Type B pancreatic cell (in vitro differentiated cells): ENCODE measurements around the gene ACER3. TPM values are rescaled to one million over a fixed set of nuclear protein-coding genes. Genes with fewer than 3 reads are reported as not detected.
A peak's percentile ranks its signal among the peaks of the same experiment; 100 is the strongest.

ENCODE experiments used
- DNase-seq: peaks from one replicate; pipeline ENCODE4 v3.0.0; 2021; ENCODE audit warnings: mixed read lengths; ENCODE audit not compliant: unreplicated experiment; ENCODE audit errors: extremely low spot score
- H3K27ac Mint-ChIP-seq: 2 replicates; pipeline ENCODE4 v1.8.0; 2021; ENCODE audit warnings: mild to moderate bottlenecking, mixed read lengths
- H3K27me3 Mint-ChIP-seq: 2 replicates; pipeline ENCODE4 v1.8.0; 2021; ENCODE audit warnings: mixed read lengths
- H3K36me3 Mint-ChIP-seq: 2 replicates; pipeline ENCODE4 v1.8.0; 2021; ENCODE audit warnings: mixed read lengths
- H3K4me1 Mint-ChIP-seq: one replicate; pipeline ENCODE4 v1.8.0; 2021; ENCODE audit warnings: mixed read lengths; ENCODE audit not compliant: unreplicated experiment
- H3K4me3 Mint-ChIP-seq: 2 replicates; pipeline ENCODE4 v1.8.0; 2021; ENCODE audit warnings: mild to moderate bottlenecking, mixed read lengths
- H3K9me3 Mint-ChIP-seq: 2 replicates; pipeline ENCODE4 v1.8.0; 2021; ENCODE audit warnings: mixed read lengths
- CTCF ChIP-seq: fragments of 200-600 bp; sonication (generic); conservative IDR thresholded peaks from 2 replicates; pipeline ENCODE4 v1.5.0; 2021; ENCODE audit warnings: antibody characterized with exemption, mild to moderate bottlenecking
- total RNA-seq: library from RNA; stranded (reverse); gene quantifications from 2 replicates; pipeline ENCODE4 v1.2.1, GENCODE V29; 2021; ENCODE audit warnings: low replicate concordance

Gene ACER3
- total RNA-seq, 1 donor from 2014 or later: 25.7 TPM

GRCh38 chr11:76919467-76919866, 58.7 kb downstream of the ACER3 start:
- H3K4me3 Mint-ChIP-seq: no peak overlapping the region
- no peak for DNase-seq
- peaks cover 4% of the 10 kb centered on the region for H3K36me3 Mint-ChIP-seq
- no peak for TF ChIP-seq CTCF
- H3K9me3 Mint-ChIP-seq: no peaks in the 10 kb centered on the region
- H3K27ac Mint-ChIP-seq: no peak overlapping the region
- H3K27me3 Mint-ChIP-seq: no peaks in the 10 kb centered on the region
- peaks cover 14% of the 10 kb centered on the region for H3K4me1 Mint-ChIP-seq

GRCh38 chr11:76919887-76920746, 59.4 kb downstream of the ACER3 start:
- Mint-ChIP-seq H3K4me3 (no peak overlapping the region), H3K36me3 (peaks cover 4% of the 10 kb centered on the region), H3K27me3 (no peaks in the 10 kb centered on the region), H3K9me3 (no peaks in the 10 kb centered on the region), H3K4me1 (peaks cover 14% of the 10 kb centered on the region), H3K27ac (no peak overlapping the region)
- peak; percentile 90 for TF ChIP-seq CTCF
- peak; percentile 70 for DNase-seq

GRCh38 chr11:76927160-76927559, 66.4 kb downstream of the ACER3 start:
- Mint-ChIP-seq H3K27me3 (no peaks in the 10 kb centered on the region), H3K4me3 (no peak overlapping the region), H3K4me1 (no peaks in the 10 kb centered on the region), H3K36me3 (peaks cover 11% of the 10 kb centered on the region), H3K27ac (no peak overlapping the region), H3K9me3 (no peaks in the 10 kb centered on the region)
- DNase-seq: no peak
- no peak for TF ChIP-seq CTCF

- no peak for TF ChIP-seq CTCF
- Mint-ChIP-seq H3K4me3 (no peak overlapping the region), H3K9me3 (peaks cover 9% of the 10 kb centered on the region), H3K27ac (no peak overlapping the region), H3K4me1 (no peaks in the 10 kb centered on the region), H3K27me3 (no peaks in the 10 kb centered on the region), H3K36me3 (peaks cover 34% of the 10 kb centered on the region)
- no peak for DNase-seq
These were observed 74.3 kb downstream of the ACER3 start for GRCh38 chr11:76935042-76935441.

- H3K27ac Mint-ChIP-seq: no peak overlapping the region
- H3K4me3 Mint-ChIP-seq: no peak overlapping the region
- no peak for DNase-seq
- H3K27me3 Mint-ChIP-seq: no peaks in the 10 kb centered on the region
- H3K9me3 Mint-ChIP-seq: peaks cover 13% of the 10 kb centered on the region
- H3K4me1 Mint-ChIP-seq: no peaks in the 10 kb centered on the region
- H3K36me3 Mint-ChIP-seq: peaks cover 22% of the 10 kb centered on the region
- no peak for TF ChIP-seq CTCF
These were observed 78.5 kb downstream of the ACER3 start for GRCh38 chr11:76939219-76939631.
